SKM-1 (cell line): Measurements from ENCODE around the gene RBBP8NL.

Experiments used
- DNase-seq: peaks from one replicate; lab custom pipeline; 2025; ENCODE audit not compliant: unreplicated experiment; lab: John Stamatoyannopoulos, UW

Gene RBBP8NL

DNA sequence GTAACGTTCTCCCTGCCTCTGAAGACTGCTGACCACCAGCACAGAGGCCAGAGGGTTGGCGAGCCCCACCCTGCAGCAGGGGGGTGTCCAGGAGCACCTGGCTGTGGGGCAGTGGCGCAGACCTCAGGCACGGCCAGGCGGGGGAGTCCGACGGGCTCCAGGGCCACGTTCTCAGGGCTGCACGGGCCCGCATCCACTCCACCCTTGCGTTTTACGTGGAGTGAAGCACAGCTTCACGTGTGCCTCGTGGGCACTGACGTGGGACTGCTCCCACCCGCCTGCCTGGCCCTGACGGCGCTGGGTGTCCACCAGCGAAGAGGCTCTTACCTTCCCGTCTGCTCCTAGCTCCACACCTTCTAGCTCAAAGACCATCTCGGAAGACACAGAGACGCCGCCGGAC is 33.5 kb downstream of the RBBP8NL start:
- no peak for DNase-seq

GRCh38 chr20:62393335-62393665 is 34.0 kb downstream of the RBBP8NL start:
- DNase-seq = no peak

DNA sequence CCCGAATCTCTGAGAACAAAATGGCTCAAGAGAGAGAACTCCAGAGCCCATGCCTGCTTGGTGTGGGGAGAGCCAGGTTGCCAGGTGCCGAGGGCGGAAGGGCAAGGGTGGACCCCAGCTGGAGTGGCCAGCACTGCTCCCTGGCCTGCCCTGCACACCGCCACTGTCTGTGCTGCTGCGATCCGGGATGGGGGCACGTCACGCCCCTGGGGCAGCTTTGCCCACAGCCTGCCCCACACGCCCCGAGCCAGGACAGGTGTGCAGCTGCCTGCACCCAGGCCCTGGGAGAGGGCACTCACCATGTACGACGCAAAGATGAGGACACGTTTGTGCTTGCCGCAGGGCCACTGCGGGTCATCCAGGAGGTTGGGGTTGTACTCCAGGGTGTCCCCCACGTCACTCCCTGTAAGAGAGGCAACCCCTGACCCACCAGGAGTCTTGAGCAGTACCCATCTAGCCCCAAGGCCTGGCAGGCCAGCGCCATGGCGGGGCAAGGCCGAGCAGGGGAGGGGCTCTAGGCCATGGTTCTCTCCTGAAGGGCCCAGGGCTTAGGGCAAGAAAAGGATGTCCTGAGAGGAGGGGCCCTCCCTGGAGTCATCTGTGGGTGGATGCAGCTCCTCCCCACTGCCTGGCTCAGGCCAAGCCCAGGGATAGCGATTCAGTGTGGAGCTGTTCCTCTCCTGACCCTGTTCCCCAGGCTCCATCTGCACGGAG is 34.6 kb downstream of the RBBP8NL start:
- DNase-seq = no peak

DNA sequence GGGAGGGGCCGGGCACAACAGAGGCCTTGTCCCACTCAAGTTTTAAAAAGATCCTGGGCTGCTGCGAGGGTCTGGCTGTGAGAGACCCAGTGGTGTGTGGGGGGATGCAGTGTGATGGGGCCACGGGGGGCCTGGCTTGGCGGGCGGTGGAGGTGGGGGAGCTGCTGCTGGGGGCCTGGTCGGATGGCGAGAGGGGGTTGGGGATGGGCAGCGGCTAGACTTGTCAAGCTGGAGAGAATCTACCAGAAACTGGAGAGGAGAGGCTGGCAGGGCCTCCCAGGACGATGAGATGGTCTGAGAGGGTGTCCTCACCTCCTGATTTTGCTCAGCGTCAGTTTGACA is 35.3 kb downstream of the RBBP8NL start:
- no peak for DNase-seq

- no peak for DNase-seq
Observed at GRCh38 chr20:62391165-62392076, 35.9 kb downstream of the RBBP8NL start.

DNA sequence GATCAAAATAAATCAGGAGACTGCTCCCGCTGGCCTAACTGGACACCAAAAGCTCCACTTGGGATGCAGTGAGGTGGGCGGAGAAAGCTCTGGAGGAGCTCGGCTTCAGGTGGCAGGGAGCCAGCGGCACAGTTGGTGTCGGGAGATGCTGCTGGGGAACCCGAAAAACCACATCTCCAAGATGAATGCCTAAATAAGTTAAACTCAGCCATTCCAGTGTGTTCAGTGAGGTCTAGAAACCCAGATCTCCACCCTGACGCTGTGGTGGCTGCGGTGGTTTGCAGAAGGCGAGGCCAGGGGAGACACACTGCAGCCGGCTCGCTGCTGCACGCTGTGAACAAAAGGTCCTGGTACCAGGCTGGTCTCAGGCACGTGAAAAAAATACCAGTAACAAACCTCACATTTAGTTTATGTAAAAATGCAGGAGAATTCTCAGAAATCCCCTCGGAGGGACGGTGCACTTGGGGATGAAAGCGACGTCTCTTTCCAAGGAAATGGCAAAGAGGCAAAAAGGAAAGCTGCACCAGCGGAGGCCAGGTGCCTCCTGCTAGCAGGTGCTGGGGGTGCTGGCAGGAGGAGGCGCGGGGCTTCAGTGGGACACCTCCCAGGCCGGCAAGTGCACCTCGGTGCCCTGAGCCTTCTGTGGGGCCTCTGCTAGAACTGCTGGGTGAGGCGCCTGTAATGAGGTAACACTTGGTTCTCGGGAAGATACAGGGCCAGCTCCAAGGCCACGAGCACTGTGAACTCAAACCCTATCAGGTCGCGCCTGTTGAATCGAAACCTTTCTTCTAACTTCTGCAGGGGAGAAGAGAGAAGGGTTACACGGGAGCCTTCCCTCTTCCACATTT is 36.8 kb downstream of the RBBP8NL start:
- DNase-seq = no peak

DNA sequence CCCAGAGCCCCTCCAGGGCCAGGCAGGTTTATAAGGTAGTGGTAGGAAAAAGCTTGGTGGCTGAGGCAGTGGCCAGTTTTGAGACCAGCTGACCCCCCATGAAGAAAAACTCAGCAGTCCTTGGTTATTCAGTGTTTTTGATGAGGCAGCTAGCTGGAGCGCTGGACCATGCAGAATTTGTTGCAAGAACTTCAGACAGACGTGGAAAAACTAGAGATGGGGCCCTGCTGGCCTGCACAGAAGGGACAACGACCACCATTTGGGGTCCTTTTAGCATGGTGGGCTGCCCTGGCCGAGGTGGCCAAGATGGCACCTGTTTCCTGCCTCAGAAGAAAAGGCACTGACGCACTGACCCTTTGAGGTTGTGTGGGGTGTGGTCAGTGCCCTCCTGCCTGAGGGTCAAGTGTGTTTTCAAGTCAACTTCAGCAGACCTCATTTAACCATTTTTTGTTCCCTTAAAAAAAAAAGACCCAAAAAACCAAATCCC is 37.7 kb downstream of the RBBP8NL start:
- no peak for DNase-seq

DNA sequence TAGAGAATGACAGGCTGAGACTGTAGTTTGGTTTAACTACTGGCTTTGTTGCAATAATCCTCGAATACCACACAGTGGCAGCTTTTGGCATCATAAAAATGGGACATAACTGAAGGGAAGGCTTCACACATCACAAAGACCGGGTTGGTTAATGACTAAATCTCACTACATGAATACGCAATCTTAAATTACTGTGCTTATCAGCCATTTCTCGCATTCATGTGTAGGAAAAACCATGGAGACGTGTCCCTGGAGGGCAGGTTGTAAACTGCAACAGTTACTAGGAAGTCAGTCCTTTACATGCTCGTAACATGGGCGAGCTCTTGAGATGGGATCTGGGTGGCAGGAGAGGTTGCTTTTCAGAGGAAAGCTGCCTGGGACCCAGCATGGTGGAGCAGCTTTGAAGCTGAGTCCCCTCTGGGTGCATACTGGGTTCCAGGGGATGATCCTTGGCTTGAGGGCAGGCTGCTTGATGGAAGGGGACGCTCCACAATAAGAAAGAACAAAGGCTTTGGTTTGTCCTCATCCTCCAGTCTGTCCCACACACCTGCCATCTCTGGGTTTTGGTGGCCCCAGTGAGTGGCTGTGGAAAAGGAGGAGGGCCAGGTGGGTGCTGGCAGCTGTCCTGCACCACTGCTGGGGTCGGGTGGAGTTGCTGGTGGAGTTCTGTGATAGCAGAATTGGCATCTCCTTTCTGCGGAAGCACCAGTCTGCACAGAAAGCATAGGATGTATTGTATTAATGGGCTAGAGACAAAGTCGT is 38.3 kb downstream of the RBBP8NL start:
- DNase-seq = no peak

GRCh38 chr20:62387933-62388635 is 39.3 kb downstream of the RBBP8NL start:
- DNase-seq = no peak

DNA sequence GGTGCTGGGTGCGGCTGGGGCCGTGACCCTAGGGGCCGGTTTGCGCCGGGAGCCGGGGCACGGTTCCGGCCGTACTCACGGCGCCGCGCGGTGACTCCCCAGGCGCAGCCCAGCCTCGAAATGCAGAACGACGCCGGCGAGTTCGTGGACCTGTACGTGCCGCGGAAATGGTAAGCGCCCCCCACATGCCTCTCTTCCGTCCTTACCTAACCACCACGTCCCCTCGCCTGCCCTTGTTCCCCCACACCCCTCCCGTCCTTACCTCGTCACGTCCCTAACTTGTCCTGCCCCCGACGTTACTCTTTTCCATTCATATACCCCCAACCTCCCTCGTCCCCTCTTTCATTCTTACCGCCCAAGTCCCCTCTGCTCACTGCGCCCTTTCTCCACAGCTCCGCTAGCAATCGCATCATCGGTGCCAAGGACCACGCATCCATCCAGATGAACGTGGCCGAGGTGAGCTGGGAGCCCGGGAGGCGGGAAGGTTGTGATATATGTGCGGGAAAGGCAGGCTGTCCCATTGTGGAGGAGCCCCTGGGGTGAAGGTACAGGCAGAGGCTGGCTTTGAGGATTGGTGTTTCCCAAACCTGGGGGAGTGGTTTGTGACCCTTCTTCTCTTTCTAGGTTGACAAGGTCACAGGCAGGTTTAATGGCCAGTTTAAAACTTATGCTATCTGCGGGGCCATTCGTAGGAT is 40.0 kb downstream of the RBBP8NL start:
- no peak for DNase-seq

GRCh38 chr20:62386383-62387218 is 40.7 kb downstream of the RBBP8NL start, which contains the start of gene RPS21:
Gene RPS21, plus strand, starts transcription at chr20:62387103. Its CDS starts 236 bp downstream, at chr20:62387339.
- DNase-seq = peak; percentile 83

- peak; percentile 62 for DNase-seq
Observed at GRCh38 chr20:62382306-62383198, 44.8 kb downstream of the RBBP8NL start.

DNA sequence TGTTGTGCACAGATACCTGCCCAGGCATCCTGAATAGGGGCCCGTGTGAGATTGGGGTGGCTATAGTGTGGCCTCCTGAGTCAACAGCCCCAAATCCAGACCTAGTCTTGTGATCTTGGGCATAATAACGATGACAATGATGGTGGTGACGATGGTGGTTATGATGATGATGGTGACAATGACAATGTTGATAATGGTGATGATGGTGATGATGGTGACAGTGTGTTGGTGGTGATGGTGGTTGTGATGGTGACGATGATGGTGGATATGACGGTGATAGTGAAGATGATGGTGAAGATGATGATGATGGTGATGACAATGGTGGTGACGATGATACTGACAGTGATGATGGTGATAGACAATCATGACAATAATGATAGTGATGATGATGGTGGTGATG is 45.5 kb downstream of the RBBP8NL start:
- DNase-seq = no peak

DNA sequence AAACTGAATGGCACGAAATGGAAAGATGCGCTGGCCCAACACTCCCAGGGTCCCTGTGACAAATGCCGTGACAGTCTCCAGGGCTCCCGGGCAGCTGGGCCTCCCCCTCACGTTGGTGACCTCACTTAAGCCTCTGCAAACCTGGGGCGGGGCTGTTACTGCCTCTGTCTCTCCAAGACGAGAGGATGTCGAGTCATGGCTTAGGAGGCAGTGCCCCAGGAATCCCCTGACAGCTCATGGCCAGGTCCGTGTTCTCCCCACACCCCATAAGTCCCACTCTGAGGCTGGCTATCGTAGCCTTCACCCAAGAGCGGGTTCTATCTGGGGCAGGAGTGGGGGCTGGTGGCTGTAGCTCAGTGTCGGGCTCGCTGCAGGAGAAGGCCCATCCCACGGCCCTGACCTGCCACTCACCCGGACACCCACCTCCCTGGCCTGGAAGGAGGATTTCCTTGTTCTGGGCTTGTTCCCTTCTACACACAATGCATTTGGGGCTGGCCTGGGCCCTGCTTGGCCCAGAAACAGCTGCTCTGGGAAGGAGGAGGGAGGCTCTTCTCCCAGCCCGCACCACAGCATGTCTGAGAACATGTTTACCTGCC is 46.0 kb downstream of the RBBP8NL start:
- DNase-seq = no peak

GRCh38 chr20:62378215-62378614 is 49.1 kb downstream of the RBBP8NL start:
- no peak for DNase-seq

- no peak for DNase-seq
Observed at GRCh38 chr20:62377615-62378178, 49.6 kb downstream of the RBBP8NL start.

DNA sequence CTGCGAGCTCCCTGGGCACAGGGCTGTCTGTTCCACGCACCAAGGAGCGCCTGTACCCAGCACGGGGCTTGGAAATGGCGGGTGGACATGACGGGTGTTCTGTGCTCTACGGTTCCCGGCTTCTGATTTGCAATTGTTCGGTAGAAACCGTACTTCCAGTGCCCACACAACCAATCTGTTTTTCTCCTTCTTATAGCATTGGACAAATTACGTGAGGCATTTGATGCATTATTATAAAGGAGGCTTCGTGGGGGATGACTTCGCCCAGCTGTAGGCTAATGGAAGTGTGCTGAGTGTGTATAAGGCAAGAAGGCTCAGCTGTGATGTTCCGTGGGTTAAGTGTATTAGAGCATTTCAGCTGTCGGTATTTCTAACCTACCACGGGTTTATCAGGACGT is 50.3 kb downstream of the RBBP8NL start:
- DNase-seq = no peak
